Fibroblast of mammary gland (primary cell): ENCODE data around the gene DAB2IP.

Source experiments
- DNase-seq: peaks from one replicate; pipeline ENCODE4 v3.0.0-alpha.2; 2010; ENCODE audit warnings: low read depth
- H3K4me3 ChIP-seq: 2 replicates; pipeline ENCODE4 v1.5.1; 2011; ENCODE audit warnings: low read depth, mild to moderate bottlenecking, low read length, moderate library complexity; ENCODE audit not compliant: control insufficient read depth
- CTCF ChIP-seq: conservative IDR thresholded peaks from 2 replicates; pipeline ENCODE4 v1.5.1; 2011; ENCODE audit warnings: low read depth, low read length, inconsistent platforms; ENCODE audit not compliant: control insufficient read depth, insufficient read depth

Gene DAB2IP

GRCh38 chr9:121773954-121774714 lies 122.7 kb downstream of the DAB2IP start:
- DNase-seq, result no peak
- no peak overlapping the region for H3K4me3 ChIP-seq
- TF ChIP-seq CTCF, result no peak

DNA sequence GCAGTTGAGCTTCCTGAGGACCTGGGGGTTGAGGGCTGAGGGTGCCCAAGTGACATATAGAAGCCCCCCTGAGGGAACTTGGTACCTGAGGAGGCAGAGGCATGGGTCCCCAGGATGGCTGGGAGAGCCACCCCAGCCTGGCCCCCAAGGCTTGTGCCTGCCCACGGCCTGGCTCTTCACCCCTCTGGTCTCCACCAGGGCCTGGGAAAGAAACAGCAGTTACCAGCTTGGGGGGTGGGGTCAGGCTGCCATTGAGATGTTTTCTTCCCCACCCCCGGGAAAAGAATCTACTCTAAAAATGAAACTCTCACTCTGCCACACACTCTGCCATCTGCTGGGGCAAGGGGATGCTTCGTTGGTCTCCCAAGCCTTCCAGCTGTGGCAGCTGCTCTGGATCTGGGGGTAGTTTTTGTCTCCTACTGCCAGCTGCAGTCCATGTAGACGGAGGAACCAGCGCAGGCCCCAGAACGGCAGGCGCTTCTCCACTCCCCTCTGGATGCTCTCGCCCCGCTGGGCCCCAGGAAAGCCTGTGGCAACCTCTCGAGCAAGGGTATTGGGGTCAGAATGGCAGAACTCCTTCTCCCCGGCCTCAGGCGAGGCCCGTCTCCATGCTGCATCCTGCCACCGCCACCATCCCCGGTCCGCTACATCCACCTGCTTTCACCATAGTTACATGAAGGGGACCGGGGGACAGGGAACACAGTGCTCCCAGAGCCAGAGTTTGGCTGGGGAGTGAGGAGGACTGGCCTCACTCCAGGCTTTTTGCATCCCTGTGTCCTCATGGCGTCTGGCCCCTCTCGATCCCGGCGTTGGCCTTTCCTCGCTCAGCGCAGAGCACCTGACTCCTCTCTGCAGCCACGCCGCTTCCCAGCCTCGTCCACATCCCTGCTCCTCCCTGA lies 123.5 kb downstream of the DAB2IP start:
- no peak for TF ChIP-seq CTCF
- H3K4me3 ChIP-seq, result no peak overlapping the region
- DNase-seq, result no peak

- no peak for TF ChIP-seq CTCF
- no peak overlapping the region for H3K4me3 ChIP-seq
- DNase-seq, result no peak
These were observed 124.7 kb downstream of the DAB2IP start for GRCh38 chr9:121776001-121776738.

DNA sequence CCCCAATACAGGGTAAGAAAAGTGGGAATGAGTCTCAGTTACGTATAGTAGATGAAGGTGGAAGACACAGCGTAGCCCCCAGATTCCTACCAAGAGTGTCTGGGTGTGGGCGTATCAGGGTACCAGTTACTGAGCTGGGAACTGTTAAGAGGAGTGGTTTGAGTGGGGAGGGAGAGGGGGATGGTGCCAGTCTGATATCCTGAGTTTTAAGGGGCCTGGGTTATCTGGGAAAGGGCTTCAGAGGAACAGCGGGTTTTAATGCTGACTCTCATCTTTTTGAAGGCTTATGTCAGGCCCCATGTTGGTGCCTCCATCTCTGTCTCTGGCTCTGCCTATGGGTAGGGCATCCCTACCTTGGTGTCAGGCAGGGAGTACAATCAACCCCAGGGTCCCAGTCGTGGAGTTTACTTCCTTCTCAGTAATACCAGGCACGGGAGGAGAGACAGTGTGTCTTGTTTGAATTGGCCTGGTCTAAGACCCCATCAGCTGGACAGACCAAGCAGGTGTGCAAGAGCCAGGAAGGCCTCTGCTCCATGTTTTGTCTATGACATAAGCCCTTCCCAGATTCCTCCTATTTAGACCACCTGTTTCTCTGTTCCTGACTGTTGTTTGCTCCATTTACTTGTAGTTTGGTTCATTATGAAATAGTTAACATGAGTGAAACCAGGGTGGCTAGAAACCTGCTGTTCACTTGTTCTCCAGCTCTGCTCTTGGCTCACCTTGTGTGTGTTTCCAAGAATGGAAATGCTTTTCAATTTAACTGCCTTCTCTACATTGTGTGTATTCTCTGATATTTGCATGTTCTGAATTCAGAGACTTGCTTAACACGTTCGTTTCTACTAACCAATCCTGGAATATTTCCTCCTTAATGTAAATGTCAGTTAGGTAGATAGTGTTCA lies 125.6 kb downstream of the DAB2IP start:
- TF ChIP-seq CTCF, result no peak
- H3K4me3 ChIP-seq, result no peak overlapping the region
- no peak for DNase-seq

GRCh38 chr9:121778252-121779225 lies 127.1 kb downstream of the DAB2IP start:
- H3K4me3 ChIP-seq, result no peak overlapping the region
- no peak for TF ChIP-seq CTCF
- DNase-seq, result no peak
